Mucosa of descending colon (tissue), 3 donors: Measurements from ENCODE around the gene EARS2. TPM values are rescaled to one million over a fixed set of nuclear protein-coding genes. Genes with fewer than 3 reads are reported as not detected.
A peak's percentile ranks its signal among the peaks of the same experiment; 100 is the strongest.
"Not testable (repeated sequence)": the region's sequence is repeated elsewhere in the genome, so short reads cannot be mapped to it uniquely, and the experiment has no call there.

Experiments used
- ATAC-seq: fragments of 200-7000 bp; cut with Tn5 transposase; one replicate; pipeline ENCODE4 v1.9.1; 2020; ENCODE audit warnings: mild to moderate bottlenecking, moderate library complexity
- DNase-seq, 3 donors: peaks; one replicate each; pipeline ENCODE4 v3.0.0-alpha.2; 2020
- H3K36me3 ChIP-seq: fragments of 200-600 bp; one replicate; pipeline ENCODE4 v1.8.0; 2021; ENCODE audit warnings: low read depth, mild to moderate bottlenecking
- H3K4me1 ChIP-seq: fragments of 200-600 bp; one replicate; pipeline ENCODE4 v1.8.0; 2021; ENCODE audit warnings: low read depth, mild to moderate bottlenecking
- H3K4me3 ChIP-seq: fragments of 200-600 bp; one replicate; pipeline ENCODE4 v1.8.0; 2021; ENCODE audit warnings: mild to moderate bottlenecking
- H3K9me3 ChIP-seq: fragments of 200-600 bp; one replicate; pipeline ENCODE4 v1.8.0; 2021; ENCODE audit warnings: mild to moderate bottlenecking
- intact Hi-C, 2 donors: fragments of 100-400 bp; cut with DNase I in 1 of 2; cut with micrococcal nuclease in 1 of 2; formaldehyde crosslinking; loops; one replicate each; pipeline versions ENCODE4 v1.11.0 to v1.11.1; 2022; cut with DNase I, micrococcal nuclease
- total RNA-seq, 3 donors: library from RNA; stranded (reverse); fragmentation: NEBNext Ultra II Directional in 2 of 3; extraction: Animal tissue kit (Norgen Biotek cat#: 25700) in 2 of 3; gene quantifications; one replicate each; pipeline versions ENCODE4 v1.2.1 to v1.2.4, GENCODE V29; 2021 to 2023
- TF ChIP-seq, protein P1 (sequence below): fragments of 200-600 bp; IDR thresholded peaks from one replicate; pipeline ENCODE4 v1.8.0; 2022; ENCODE audit warnings: antibody characterized with exemption, mild to moderate bottlenecking
- donor health status: DM: no; HTN: no; CAD: no; lungs with moderate emphysema.
- donor health status: DM: no; HTN: no; CAD: no.
- donor health status: DM: no; HTN: yes; CAD: no.

The EARS2 gene
- total RNA-seq, 3 donors from 2014 or later, result 15.2 to 18.0 (median 17.2) TPM

DNA sequence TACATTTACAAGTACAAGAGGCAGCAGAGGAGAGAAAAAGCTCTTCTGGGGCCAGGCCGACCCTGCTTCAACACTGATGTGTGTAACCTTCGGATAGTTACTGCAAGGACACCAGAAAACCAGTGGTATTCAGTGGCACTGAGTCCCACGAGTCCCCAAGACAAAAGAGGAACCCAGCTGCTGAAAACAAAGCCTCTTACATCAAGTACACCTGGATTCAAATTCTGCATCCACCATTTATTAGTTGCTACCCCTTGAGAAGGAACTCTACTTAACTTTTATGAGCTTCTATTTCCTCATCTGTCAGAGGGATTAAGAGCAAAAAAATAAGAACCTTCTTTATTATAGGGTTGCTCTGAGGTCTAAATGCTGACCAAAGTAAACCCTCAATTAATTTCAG lies 2.6 kb downstream of the EARS2 start:
- H3K9me3 ChIP-seq, result no peaks in the 10 kb centered on the region
- TF ChIP-seq, protein P1, sequence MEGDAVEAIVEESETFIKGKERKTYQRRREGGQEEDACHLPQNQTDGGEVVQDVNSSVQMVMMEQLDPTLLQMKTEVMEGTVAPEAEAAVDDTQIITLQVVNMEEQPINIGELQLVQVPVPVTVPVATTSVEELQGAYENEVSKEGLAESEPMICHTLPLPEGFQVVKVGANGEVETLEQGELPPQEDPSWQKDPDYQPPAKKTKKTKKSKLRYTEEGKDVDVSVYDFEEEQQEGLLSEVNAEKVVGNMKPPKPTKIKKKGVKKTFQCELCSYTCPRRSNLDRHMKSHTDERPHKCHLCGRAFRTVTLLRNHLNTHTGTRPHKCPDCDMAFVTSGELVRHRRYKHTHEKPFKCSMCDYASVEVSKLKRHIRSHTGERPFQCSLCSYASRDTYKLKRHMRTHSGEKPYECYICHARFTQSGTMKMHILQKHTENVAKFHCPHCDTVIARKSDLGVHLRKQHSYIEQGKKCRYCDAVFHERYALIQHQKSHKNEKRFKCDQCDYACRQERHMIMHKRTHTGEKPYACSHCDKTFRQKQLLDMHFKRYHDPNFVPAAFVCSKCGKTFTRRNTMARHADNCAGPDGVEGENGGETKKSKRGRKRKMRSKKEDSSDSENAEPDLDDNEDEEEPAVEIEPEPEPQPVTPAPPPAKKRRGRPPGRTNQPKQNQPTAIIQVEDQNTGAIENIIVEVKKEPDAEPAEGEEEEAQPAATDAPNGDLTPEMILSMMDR, result no peak
- no peak overlapping the region for H3K4me3 ChIP-seq
- intact Hi-C loops, result no loop called here
- DNase-seq (no peak), ATAC-seq (no peak)
- H3K36me3 ChIP-seq, result peaks cover 7% of the 10 kb centered on the region
- H3K4me1 ChIP-seq, result peaks cover 9% of the 10 kb centered on the region

DNA sequence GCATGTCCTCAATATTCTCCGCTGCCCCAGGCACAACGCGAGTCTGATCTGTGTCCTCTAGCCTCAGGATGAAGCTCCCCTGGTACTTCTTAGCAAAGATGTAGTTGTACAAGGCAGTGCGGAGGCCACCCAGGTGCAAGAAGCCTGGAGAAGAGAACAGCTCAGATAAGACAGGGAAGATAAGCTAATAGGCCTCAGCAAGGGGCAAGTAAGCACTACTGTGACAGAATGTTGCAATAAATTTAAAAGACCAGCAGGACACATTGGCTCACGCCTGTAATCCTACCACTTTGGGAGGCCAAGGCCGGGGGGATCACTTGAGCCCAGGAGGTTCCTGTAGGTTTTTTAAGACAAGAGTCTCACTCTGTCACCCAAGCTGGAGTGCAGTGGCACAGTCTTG lies 5.0 kb downstream of the EARS2 start:
- TF ChIP-seq, protein P1, result no peak
- Histone ChIP-seq H3K4me3 (no peak overlapping the region), H3K36me3 (peaks cover 8% of the 10 kb centered on the region), H3K4me1 (peaks cover 6% of the 10 kb centered on the region), H3K9me3 (no peaks in the 10 kb centered on the region)
- no peak for ATAC-seq
- no peak for DNase-seq
- intact Hi-C loops, result no loop called here

DNA sequence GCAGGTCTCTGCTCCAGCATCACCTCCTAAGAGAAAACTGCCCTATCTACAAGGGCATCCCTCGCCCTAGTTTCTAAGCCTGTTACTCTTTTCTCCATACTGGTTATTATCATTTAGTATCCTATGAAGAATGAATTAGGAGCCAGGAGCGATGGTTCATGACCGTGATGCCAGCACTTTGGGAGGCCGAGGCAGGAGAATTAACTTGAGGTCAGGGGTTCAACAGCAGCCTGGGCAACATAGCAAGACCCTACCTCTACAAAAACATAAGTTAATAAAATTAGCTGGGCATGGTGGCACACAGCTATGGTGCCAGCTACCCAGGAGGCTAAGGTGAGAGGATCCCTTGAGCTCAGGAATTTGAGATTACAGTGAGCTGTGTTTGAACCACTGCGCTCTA lies 7.2 kb downstream of the EARS2 start:
- TF ChIP-seq, protein P1, result no peak
- Histone ChIP-seq H3K9me3 (no peaks in the 10 kb centered on the region), H3K4me1 (no peaks in the 10 kb centered on the region), H3K36me3 (peaks cover 8% of the 10 kb centered on the region), H3K4me3 (no peak overlapping the region)
- ATAC-seq (no peak), DNase-seq (no peak)
- intact Hi-C loops, result no loop called here

DNA sequence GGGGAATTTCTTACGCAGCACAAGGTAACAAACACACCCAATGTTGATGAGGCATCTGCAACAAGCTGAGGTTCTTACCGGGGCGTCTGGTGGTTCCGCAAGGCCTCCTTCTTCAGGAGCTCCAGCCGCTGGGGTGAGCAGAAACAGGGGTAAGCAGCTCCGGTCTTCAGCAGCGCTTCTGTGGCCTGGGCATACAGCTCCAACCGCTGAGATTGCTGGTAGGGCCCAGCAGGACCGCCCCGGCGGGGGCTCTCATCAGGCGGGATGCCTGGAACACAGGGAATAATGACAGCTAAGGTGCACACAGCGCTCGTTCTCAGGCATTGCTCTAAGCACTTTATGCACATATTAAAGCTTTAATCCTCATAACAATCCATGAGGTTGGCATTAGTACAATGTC lies 12.7 kb downstream of the EARS2 start:
- DNase-seq, result no peak
- intact Hi-C loops, result no loop called here
- Histone ChIP-seq H3K36me3 (peaks cover 5% of the 10 kb centered on the region), H3K4me1 (no peaks in the 10 kb centered on the region), H3K4me3 (no peak overlapping the region), H3K9me3 (no peaks in the 10 kb centered on the region)
- TF ChIP-seq, protein P1, result no peak
- no peak for ATAC-seq

DNA sequence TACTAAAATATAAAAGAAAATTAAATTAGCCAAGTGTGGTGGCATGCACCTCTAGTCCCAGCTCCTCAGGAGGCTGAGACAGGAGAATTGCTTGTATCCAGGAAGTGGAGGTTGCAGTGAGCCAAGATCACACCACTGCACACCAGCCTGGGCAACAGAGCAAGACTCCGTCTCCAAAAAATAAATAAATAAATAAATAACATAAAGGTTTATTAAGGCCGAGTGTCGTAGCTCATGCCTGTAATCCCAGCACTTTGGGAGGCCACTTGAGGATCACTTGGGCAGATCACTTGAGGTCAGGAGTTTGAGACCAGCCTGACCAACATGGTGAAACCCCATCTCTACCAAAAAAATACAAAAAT lies 16.4 kb downstream of the EARS2 start:
- ATAC-seq, H3K9me3 ChIP-seq, DNase-seq, intact Hi-C loops, H3K36me3 ChIP-seq, H3K4me1 ChIP-seq, H3K4me3 ChIP-seq: not testable (repeated sequence)

DNA sequence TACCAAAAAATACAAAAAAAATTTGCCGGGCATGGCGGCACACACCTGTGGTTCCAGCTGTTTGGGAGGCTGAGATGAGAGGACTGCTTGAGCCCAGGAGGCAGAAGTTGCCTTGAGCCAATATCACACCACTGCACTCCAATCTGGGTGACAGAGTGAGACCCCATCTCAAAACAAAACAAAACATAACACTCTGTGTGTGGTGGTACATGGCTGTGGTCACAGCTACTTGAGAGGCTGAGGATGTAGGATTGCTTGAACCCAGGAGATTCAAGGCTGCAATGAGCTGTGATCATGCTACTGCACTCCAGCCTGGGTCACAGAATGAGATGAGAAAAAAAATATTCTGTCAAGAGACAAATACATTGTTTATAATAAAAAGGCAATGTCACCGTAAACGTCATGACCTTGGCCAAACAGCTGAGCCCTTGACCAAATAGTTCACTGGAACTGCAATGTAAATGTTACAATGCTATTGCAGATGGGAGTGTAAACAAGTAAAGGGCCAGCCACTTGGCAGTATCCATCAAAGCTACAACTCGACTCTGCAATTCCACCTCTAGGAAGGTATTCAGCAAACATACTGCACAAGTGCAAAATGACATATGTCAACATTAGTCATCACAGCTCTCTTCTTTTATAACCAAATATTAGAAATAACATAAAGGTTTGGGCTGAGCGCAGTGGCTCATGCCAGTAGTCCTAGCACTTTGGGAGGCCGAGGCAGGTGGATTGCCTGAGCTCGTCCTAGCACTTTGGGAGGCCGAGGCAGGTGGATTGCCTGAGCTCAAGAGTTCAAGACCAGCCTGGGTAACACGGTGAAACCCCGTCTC lies 16.9 kb downstream of the EARS2 start:
- Histone ChIP-seq H3K4me1 (no peaks in the 10 kb centered on the region), H3K36me3 (peaks cover 3% of the 10 kb centered on the region), H3K9me3 (no peaks in the 10 kb centered on the region), H3K4me3 (no peak overlapping the region)
- ATAC-seq, result peak; percentile 16
- DNase-seq, result no peak
- intact Hi-C loops, result no loop called here
- TF ChIP-seq, protein P1, result no peak
